IMR-90 (cell line): ENCODE measurements around the gene FAM120A. TPM values are rescaled to one million over a fixed set of nuclear protein-coding genes. Genes with fewer than 3 reads are reported as not detected.

ENCODE experiments used
- ATAC-seq: fragments of 200-7000 bp; cut with Tn5 transposase; 2 replicates; pipeline ENCODE4 v1.9.1; 2020; ENCODE audit warnings: low read depth, mild to moderate bottlenecking, moderate library complexity
- BruUV-seq: library from RNA; stranded (reverse); fragments of 400-500 nt; replicated peaks from 2 replicates; lab custom pipeline; 2021; lab: Mats Ljungman, UMichigan
- CTCF ChIA-PET: fragments of 300-600 bp; formaldehyde crosslinking; extraction: SDS; loops from one replicate; lab custom pipeline; 2021; ENCODE audit warnings: antibody characterized with exemption; lab: Yijun Ruan, JAX
- POLR2A ChIA-PET: fragments of 300-600 bp; sonication (Branson Sonifier 250); formaldehyde crosslinking; loops from one replicate; lab custom pipeline; 2022; ENCODE audit warnings: antibody characterized with exemption; ENCODE audit not compliant: unreplicated experiment; lab: Charles Lee
- DNase-seq: peaks from one replicate; pipeline ENCODE4 v3.0.0; 2013
- H2AFZ ChIP-seq: replicated peaks from 2 replicates; pipeline ENCODE3; 2013; ENCODE audit warnings: low read length, mild to moderate bottlenecking; ENCODE audit not compliant: poor library complexity
- H2AK5ac ChIP-seq: 2 replicates; pipeline ENCODE4 v1.6.1; 2013; ENCODE audit warnings: low read depth, low read length, inconsistent platforms
- H2AK9ac ChIP-seq: replicated peaks from 2 replicates; pipeline ENCODE3; 2013; ENCODE audit warnings: mild to moderate bottlenecking, low read depth, low read length, moderate library complexity; ENCODE audit not compliant: poor library complexity
- H2BK120ac ChIP-seq: 2 replicates; pipeline ENCODE4 v1.6.1; 2013; ENCODE audit warnings: low read depth, low read length, inconsistent platforms
- H2BK15ac ChIP-seq: 3 replicates; pipeline ENCODE4 v1.6.1; 2013; ENCODE audit warnings: low read depth, low read length, inconsistent platforms
- H2BK20ac ChIP-seq: 2 replicates; pipeline ENCODE4 v1.6.1; 2013; ENCODE audit warnings: low read depth, mild to moderate bottlenecking, inconsistent platforms, low read length, moderate library complexity
- H2BK5ac ChIP-seq: 2 replicates; pipeline ENCODE4 v1.6.1; 2013; ENCODE audit warnings: mild to moderate bottlenecking, low read depth, low read length, inconsistent platforms; ENCODE audit not compliant: poor library complexity, severe bottlenecking
- H3K14ac ChIP-seq: replicated peaks from 2 replicates; pipeline ENCODE4 v1.6.1; 2013; ENCODE audit warnings: low read depth, low read length, inconsistent platforms
- H3K18ac ChIP-seq: 2 replicates; pipeline ENCODE4 v1.6.1; 2013; ENCODE audit warnings: low read depth, low read length, control low read depth
- H3K23ac ChIP-seq: 2 replicates; pipeline ENCODE4 v1.6.1; 2013; ENCODE audit warnings: low read depth, low read length, inconsistent platforms
- H3K27ac ChIP-seq: 2 replicates; pipeline ENCODE4 v1.5.1; 2013; ENCODE audit warnings: mild to moderate bottlenecking, control low read depth, low read length; ENCODE audit not compliant: insufficient read depth
- H3K27me3 ChIP-seq: 2 replicates; pipeline ENCODE4 v1.6.1; 2013; ENCODE audit warnings: low read length; ENCODE audit not compliant: control insufficient read depth, insufficient read depth
- H3K36me3 ChIP-seq: 2 replicates; pipeline ENCODE4 v1.6.1; 2013; ENCODE audit warnings: low read length, mixed read lengths; ENCODE audit not compliant: control insufficient read depth, insufficient read depth
- H3K4ac ChIP-seq: 2 replicates; pipeline ENCODE4 v1.6.1; 2013; ENCODE audit warnings: low read depth, low read length, inconsistent platforms
- H3K4me1 ChIP-seq: 2 replicates; pipeline ENCODE4 v1.6.1; 2013; ENCODE audit warnings: low read length, mixed read lengths; ENCODE audit not compliant: control insufficient read depth, insufficient read depth
- H3K4me2 ChIP-seq: 2 replicates; pipeline ENCODE4 v1.6.1; 2013; ENCODE audit warnings: low read depth, mild to moderate bottlenecking, control low read depth, low read length, moderate library complexity
- H3K4me3 ChIP-seq: 2 replicates; pipeline ENCODE4 v1.5.1; 2013; ENCODE audit warnings: low read depth, mild to moderate bottlenecking, control low read depth, low read length, moderate library complexity; ENCODE audit not compliant: insufficient read depth
- H3K56ac ChIP-seq: 2 replicates; pipeline ENCODE4 v1.6.1; 2013; ENCODE audit warnings: low read length, inconsistent platforms; ENCODE audit not compliant: insufficient read depth; ENCODE audit errors: extremely low read depth
- H3K79me1 ChIP-seq, 2 experiments: 2 replicates each; pipeline ENCODE4 v1.6.1; 2013; ENCODE audit warnings: low read length in 2 of 2, inconsistent platforms in 1 of 2, low read depth in 1 of 2
- H3K9ac ChIP-seq: 2 replicates; pipeline ENCODE4 v1.6.1; 2013; ENCODE audit warnings: low read depth, low read length, control low read depth
- H3K9me1 ChIP-seq: 2 replicates; pipeline ENCODE4 v1.6.1; 2013; ENCODE audit warnings: low read length, inconsistent platforms; ENCODE audit not compliant: insufficient read depth
- H3K9me3 ChIP-seq: 2 replicates; pipeline ENCODE4 v1.6.1; 2013; ENCODE audit warnings: low read length; ENCODE audit not compliant: control insufficient read depth, insufficient read depth
- H4K20me1 ChIP-seq: 2 replicates; pipeline ENCODE4 v1.6.1; 2013; ENCODE audit warnings: low read length, inconsistent platforms; ENCODE audit not compliant: insufficient read depth
- H4K5ac ChIP-seq: 2 replicates; pipeline ENCODE4 v1.6.1; 2013; ENCODE audit warnings: mild to moderate bottlenecking, low read depth, low read length, control low read depth
- H4K8ac ChIP-seq, 2 experiments: 2 replicates each; pipeline ENCODE4 v1.6.1; 2013; ENCODE audit warnings: low read depth in 2 of 2, low read length in 2 of 2, control low read depth in 1 of 2, inconsistent platforms in 1 of 2
- H4K91ac ChIP-seq: 2 replicates; pipeline ENCODE4 v1.6.1; 2013; ENCODE audit warnings: low read depth, low read length, inconsistent platforms; ENCODE audit not compliant: insufficient read depth
- RFX5 ChIP-seq: IDR thresholded peaks from 2 replicates; pipeline ENCODE4 v1.8.0; 2012; ENCODE audit warnings: low read depth, mild to moderate bottlenecking, low read length, moderate library complexity
- WGBS, 2 experiments: methylation state at CpG; one replicate each; pipeline versions ENCODE4 v1.1.5 to v1.1.7; 2013; ENCODE audit warnings: missing lambda C conversion rate in 2 of 2; ENCODE audit not compliant: insufficient read length in 1 of 2; ENCODE audit errors: extremely low coverage in 2 of 2; 5-methylcytosine and 5-hydroxymethylcytosine counted together
- dilution Hi-C: fragments of 300-500 bp; cut with HindIII; formaldehyde crosslinking; loops from one replicate; pipeline ENCODE4 v1.14.3; 2018; ENCODE audit warnings: low sequenced_read_pairs; ENCODE audit not compliant: unreplicated experiment
- in situ Hi-C: fragments of 300-500 bp; cut with MboI; formaldehyde crosslinking; loops from 3 replicates; pipeline ENCODE4 v1.14.3; 2019; ENCODE audit warnings: low sequenced_read_pairs, inconsistent platforms, mixed read lengths
- intact Hi-C: fragments of 100-400 bp; cut with micrococcal nuclease; formaldehyde crosslinking; loops from 2 replicates; pipeline ENCODE4 v1.10.0; 2022
- polyA plus RNA-seq, 3 experiments: library from polyadenylated mRNA; depleted of rRNA; stranded (reverse); fragments of >200 nt; gene quantifications; 2 replicates each; pipeline ENCODE4 v1.2.3, GENCODE V29; 2012; ENCODE audit warnings: low replicate concordance in 1 of 3
- total RNA-seq: library from RNA; depleted of rRNA; stranded (reverse); fragments of >200 nt; gene quantifications from 2 replicates; pipeline ENCODE4 v1.2.3, GENCODE V29; 2012

The FAM120A gene
- total and polyA plus RNA-seq, 2 of the 4 experiments (the other 2 are of a cell fraction) = 61.6 to 75.1 TPM

DNA sequence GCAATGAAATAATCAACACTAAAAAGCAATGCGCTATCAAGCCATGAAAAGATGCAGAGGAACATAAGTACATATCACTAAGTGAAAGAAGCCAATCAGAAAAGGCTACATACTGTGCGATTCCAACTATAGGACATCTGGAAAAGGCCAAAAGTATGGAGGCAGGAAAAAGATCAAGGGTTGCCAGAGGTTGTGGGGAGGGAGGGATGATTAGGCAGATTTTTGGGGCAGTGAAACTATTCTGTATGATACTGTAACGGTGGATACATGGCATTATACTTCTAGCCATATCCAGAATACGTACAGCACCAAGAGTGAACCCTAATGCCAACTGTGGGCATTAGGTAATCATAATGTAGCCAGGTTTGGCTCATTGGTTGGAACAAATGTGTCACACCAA is 51.9 kb downstream of the FAM120A start:
- Histone ChIP-seq H3K18ac (no peak overlapping the region), H2BK5ac (no peak overlapping the region), H3K79me1 (peaks cover 49 to 69% of the 10 kb centered on the region in 2 experiments), H3K23ac (no peak overlapping the region), H2AK9ac (no peak overlapping the region), H2BK15ac (no peak overlapping the region), H3K4ac (no peak overlapping the region), H2BK20ac (no peak overlapping the region), H4K5ac (no peak overlapping the region), H3K36me3 (peaks cover 14% of the 10 kb centered on the region), H3K27ac (no peak overlapping the region), H3K4me2 (no peak overlapping the region), H4K8ac (no peak overlapping the region), H2BK120ac (no peak overlapping the region), H3K56ac (no peak overlapping the region), H4K91ac (no peak overlapping the region), H2AK5ac (no peak overlapping the region), H3K9ac (no peak overlapping the region), H3K4me3 (no peak overlapping the region), H3K27me3 (no peaks in the 10 kb centered on the region), H3K14ac (no peak overlapping the region), H3K4me1 (peaks cover 13% of the 10 kb centered on the region), H4K20me1 (peaks cover 31% of the 10 kb centered on the region), H3K9me1 (peaks cover 10% of the 10 kb centered on the region; the same call in 1 of the 2 replicates), H2AFZ (no peak overlapping the region), H3K9me3 (no peaks in the 10 kb centered on the region)
- POLR2A ChIA-PET = no interaction called here
- dilution Hi-C loops = no loop called here
- no peak for ATAC-seq
- TF ChIP-seq RFX5 = no peak
- DNase-seq = no peak
- BruUV-seq = no TSS peak
- intact Hi-C loops = no loop called here
- WGBS, 2 experiments = no CpG with 5 or more reads among the region's 4 CpGs
- CTCF ChIA-PET = no interaction called here
- in situ Hi-C loops = no loop called here
